NCI-H526 (cell line): ENCODE data around the gene HDAC7.
A peak's percentile ranks its signal among the peaks of the same experiment; 100 is the strongest.

Source experiments
- DNase-seq, 2 experiments: peaks; one replicate each; lab custom pipeline; 2025; lab: John Stamatoyannopoulos, UW

Gene HDAC7

GRCh38 chr12:47793015-47793681 is 26.6 kb downstream of the HDAC7 start:
- no peak for DNase-seq

- no peak for DNase-seq
These were observed 27.8 kb downstream of the HDAC7 start for GRCh38 chr12:47791874-47792273.

- DNase-seq, result no peak
These were observed 28.4 kb downstream of the HDAC7 start for GRCh38 chr12:47791351-47791746.

- DNase-seq, result no peak
These were observed 28.9 kb downstream of the HDAC7 start for GRCh38 chr12:47790676-47791350.

- DNase-seq, result no peak
These were observed 29.8 kb downstream of the HDAC7 start for GRCh38 chr12:47789712-47790489.

- DNase-seq, result no peak
These were observed 30.6 kb downstream of the HDAC7 start for GRCh38 chr12:47789141-47789540.

GRCh38 chr12:47787596-47788319 is 31.9 kb downstream of the HDAC7 start:
- no peak for DNase-seq

GRCh38 chr12:47786662-47787280 is 32.9 kb downstream of the HDAC7 start:
- DNase-seq, result no peak

GRCh38 chr12:47785887-47786661 is 33.6 kb downstream of the HDAC7 start:
- no peak for DNase-seq

- no peak for DNase-seq
These were observed 34.4 kb downstream of the HDAC7 start for GRCh38 chr12:47785036-47785886.

- DNase-seq, result no peak
These were observed 35.6 kb downstream of the HDAC7 start for GRCh38 chr12:47783821-47784819.

- DNase-seq, result no peak
These were observed 36.5 kb downstream of the HDAC7 start for GRCh38 chr12:47783024-47783755.

GRCh38 chr12:47782372-47782770 is 37.3 kb downstream of the HDAC7 start:
- DNase-seq, result no peak

GRCh38 chr12:47781479-47782371 is 38.0 kb downstream of the HDAC7 start:
- peak; percentile 91 to 94 for DNase-seq

- no peak for DNase-seq
These were observed 39.7 kb downstream of the HDAC7 start for GRCh38 chr12:47779943-47780504.

GRCh38 chr12:47779301-47779942 is 40.3 kb downstream of the HDAC7 start:
- peak; percentile 77 to 88 for DNase-seq
